ENCODE results near the gene NUS1. TPM values are rescaled to one million over a fixed set of nuclear protein-coding genes. Genes with fewer than 3 reads are reported as not detected.
"Not testable (repeated sequence)": the region's sequence is repeated elsewhere in the genome, so short reads cannot be mapped to it uniquely, and the experiment has no call there.

Gene NUS1
- total and polyA plus RNA-seq, 8 donors: 12.7 to 56.9 (median 20.3) TPM

DNA sequence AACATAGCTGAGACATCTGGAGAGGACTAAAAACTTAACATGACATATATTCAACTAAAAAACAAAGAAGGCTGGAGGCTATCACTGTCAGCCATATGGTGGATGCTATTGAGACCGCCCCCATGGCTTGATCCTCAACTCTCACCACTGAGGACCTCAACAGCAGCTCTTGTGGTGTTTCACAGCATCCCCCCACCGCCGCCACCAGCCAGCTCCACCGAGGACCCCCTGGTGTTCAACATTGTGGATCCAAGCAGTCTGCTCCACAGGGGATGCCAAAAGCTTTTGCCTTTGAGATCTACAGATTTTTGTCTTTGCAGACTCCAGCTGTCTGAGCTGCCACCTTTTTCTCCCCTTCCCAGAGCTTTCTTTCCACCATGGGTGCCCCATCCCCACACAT, 64.6 kb downstream of the NUS1 start:
- TF ChIP-seq, protein P1, sequence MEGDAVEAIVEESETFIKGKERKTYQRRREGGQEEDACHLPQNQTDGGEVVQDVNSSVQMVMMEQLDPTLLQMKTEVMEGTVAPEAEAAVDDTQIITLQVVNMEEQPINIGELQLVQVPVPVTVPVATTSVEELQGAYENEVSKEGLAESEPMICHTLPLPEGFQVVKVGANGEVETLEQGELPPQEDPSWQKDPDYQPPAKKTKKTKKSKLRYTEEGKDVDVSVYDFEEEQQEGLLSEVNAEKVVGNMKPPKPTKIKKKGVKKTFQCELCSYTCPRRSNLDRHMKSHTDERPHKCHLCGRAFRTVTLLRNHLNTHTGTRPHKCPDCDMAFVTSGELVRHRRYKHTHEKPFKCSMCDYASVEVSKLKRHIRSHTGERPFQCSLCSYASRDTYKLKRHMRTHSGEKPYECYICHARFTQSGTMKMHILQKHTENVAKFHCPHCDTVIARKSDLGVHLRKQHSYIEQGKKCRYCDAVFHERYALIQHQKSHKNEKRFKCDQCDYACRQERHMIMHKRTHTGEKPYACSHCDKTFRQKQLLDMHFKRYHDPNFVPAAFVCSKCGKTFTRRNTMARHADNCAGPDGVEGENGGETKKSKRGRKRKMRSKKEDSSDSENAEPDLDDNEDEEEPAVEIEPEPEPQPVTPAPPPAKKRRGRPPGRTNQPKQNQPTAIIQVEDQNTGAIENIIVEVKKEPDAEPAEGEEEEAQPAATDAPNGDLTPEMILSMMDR (IDR thresholded peaks at IDR 0.05): no peak
- TF ChIP-seq POLR2AphosphoS5 (IDR thresholded peaks at IDR 0.05): no peak
- no peak for TF ChIP-seq POLR2A (IDR thresholded peaks at IDR 0.05)
- TF ChIP-seq EP300 (IDR thresholded peaks at IDR 0.05): no peak
- Histone ChIP-seq H3K9me3 (peaks cover 0 to 20% (median 12%) of the 10 kb centered on the region in 4 donors), H3K27me3 (no peaks in the 10 kb centered on the region), H3K27ac (no peak overlapping the region), H3K4me3 (no peak overlapping the region), H3K36me3 (no peaks in the 10 kb centered on the region), H3K4me1 (no peaks in the 10 kb centered on the region)
- 61 to 73% (median 69%) methylated on average over 4 of the region's 4 CpGs for WGBS, 5 donors
- intact Hi-C loops (cut with DNase I; ENCODE audit: low total_unique reads): no loop called here
- no peak for DNase-seq

GRCh38 chr6:117740605-117741004, 65.3 kb downstream of the NUS1 start:
- H3K27me3 ChIP-seq: no peaks in the 10 kb centered on the region
- H3K4me3 ChIP-seq: no peak overlapping the region
- no peak for DNase-seq
- no peaks in the 10 kb centered on the region for H3K36me3 ChIP-seq
- H3K27ac ChIP-seq: no peak overlapping the region
- intact Hi-C loops (cut with DNase I; ENCODE audit: low total_unique reads): no loop called here
- no peaks in the 10 kb centered on the region for H3K4me1 ChIP-seq
- TF ChIP-seq EP300 (IDR thresholded peaks at IDR 0.05) (no peak), POLR2AphosphoS5 (IDR thresholded peaks at IDR 0.05) (no peak), POLR2A (IDR thresholded peaks at IDR 0.05) (no peak)
- TF ChIP-seq, protein P1 (IDR thresholded peaks at IDR 0.05): no peak
- 42 to 50% (median 47%) methylated on average over 2 of the region's 2 CpGs for WGBS, 5 donors
- H3K9me3 ChIP-seq: peaks cover 0 to 20% (median 12%) of the 10 kb centered on the region in 4 donors

- intact Hi-C loops (cut with DNase I; ENCODE audit: low total_unique reads): not testable (repeated sequence)
Observed at GRCh38 chr6:117750675-117751074, 75.4 kb downstream of the NUS1 start.

More at GRCh38 chr6:117750675-117751074, 75.4 kb downstream of the NUS1 start:
- WGBS, 5 donors: 91 to 96% (median 95%) methylated on average over 21 to 25 of the region's 25 CpGs
- not testable (repeated sequence) for H3K27me3 ChIP-seq, H3K4me1 ChIP-seq, H3K4me3 ChIP-seq, H3K27ac ChIP-seq, DNase-seq, H3K36me3 ChIP-seq
- H3K9me3 ChIP-seq: peaks cover 0 to 28% (median 20%) of the 10 kb centered on the region in 4 donors

Other genes starting within 250 kb of the NUS1 start
- 1 to 10 TPM in 2 of 5 donors, under 1 TPM in 1, not detected in 2; 0.55 to 4.3 (median 3.6) TPM for gene ROS1, start 249.5 kb upstream of the NUS1 start, total RNA-seq
- gene ROS1, start 249.5 kb upstream of the NUS1 start, polyA plus RNA-seq: under 1 TPM in 1 of 3 donors, not detected in 2; 0.08 TPM
- 10 to 100 TPM in 4 of 5 donors, 1 to 10 TPM in 1; 3.6 to 28.5 (median 10.5) TPM for gene DCBLD1, start 192.8 kb upstream of the NUS1 start, total RNA-seq
- 1 to 10 TPM; 3.4 to 8.0 (median 3.7) TPM for gene DCBLD1, start 192.8 kb upstream of the NUS1 start, polyA plus RNA-seq
- gene GOPC, start 73.0 kb upstream of the NUS1 start, total RNA-seq: 10 to 100 TPM in 4 of 5 donors, 1 to 10 TPM in 1; 4.7 to 49.4 (median 22.9) TPM
- gene GOPC, start 73.0 kb upstream of the NUS1 start, polyA plus RNA-seq: 10 to 100 TPM in 1 of 3 donors, 1 to 10 TPM in 2; 9.5 to 12.7 (median 9.9) TPM
- 1 to 10 TPM in 1 of 5 donors, under 1 TPM in 2, not detected in 2; under 0.01 to 6.8 (median 0.72) TPM for gene SLC35F1, start 231.8 kb downstream of the NUS1 start, total RNA-seq
- under 1 TPM; 0.15 to 0.50 (median 0.25) TPM for gene SLC35F1, start 231.8 kb downstream of the NUS1 start, polyA plus RNA-seq

All from stomach (tissue), 9 donors.